Suprapubic skin (tissue), 3 donors: Measurements from ENCODE around the gene RAD54L.

Source experiments
- EP300 ChIP-seq: sonication (generic); formaldehyde crosslinking; IDR thresholded peaks from one replicate; pipeline ENCODE4 v1.6.1; 2017; ENCODE audit warnings: antibody characterized with exemption
- POLR2A ChIP-seq, 2 donors: fragments of 450-650 bp; IDR thresholded peaks; one replicate each; pipeline ENCODE4 v1.6.1; 2017; ENCODE audit warnings: antibody characterized with exemption in 2 of 2, mild to moderate bottlenecking in 2 of 2, moderate library complexity in 2 of 2
- TF ChIP-seq, protein P1 (sequence below), 2 donors: fragments of 200-600 bp in 1 of 2; fragments of 450-650 bp in 1 of 2; sonication (generic) in 1 of 2; IDR thresholded peaks; one replicate each; pipeline ENCODE4 v1.5.1; 2016 to 2019; ENCODE audit warnings: antibody characterized with exemption in 2 of 2, mild to moderate bottlenecking in 1 of 2, moderate library complexity in 1 of 2

DNA sequence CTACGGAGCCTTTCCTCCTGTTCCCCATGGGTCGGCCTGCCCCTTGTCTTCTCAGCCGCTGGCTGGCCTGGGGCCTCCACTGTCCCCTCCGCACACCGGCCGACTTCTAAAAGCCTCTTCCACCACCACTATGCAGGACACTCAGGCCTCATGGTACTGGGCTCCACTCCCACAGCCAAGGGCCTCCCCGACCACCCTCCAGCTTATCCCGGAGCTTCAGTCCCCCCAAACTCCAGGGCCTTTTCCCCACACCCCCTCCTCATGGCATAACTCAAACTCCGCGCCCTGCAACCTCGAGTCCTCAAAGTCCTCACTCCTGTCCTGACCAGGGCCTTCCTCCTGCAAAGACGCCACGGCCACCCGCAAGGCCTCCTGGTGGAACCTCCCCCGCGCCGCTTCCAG lies 53.8 kb downstream of the RAD54L start:
- TF ChIP-seq, protein P1, sequence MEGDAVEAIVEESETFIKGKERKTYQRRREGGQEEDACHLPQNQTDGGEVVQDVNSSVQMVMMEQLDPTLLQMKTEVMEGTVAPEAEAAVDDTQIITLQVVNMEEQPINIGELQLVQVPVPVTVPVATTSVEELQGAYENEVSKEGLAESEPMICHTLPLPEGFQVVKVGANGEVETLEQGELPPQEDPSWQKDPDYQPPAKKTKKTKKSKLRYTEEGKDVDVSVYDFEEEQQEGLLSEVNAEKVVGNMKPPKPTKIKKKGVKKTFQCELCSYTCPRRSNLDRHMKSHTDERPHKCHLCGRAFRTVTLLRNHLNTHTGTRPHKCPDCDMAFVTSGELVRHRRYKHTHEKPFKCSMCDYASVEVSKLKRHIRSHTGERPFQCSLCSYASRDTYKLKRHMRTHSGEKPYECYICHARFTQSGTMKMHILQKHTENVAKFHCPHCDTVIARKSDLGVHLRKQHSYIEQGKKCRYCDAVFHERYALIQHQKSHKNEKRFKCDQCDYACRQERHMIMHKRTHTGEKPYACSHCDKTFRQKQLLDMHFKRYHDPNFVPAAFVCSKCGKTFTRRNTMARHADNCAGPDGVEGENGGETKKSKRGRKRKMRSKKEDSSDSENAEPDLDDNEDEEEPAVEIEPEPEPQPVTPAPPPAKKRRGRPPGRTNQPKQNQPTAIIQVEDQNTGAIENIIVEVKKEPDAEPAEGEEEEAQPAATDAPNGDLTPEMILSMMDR (IDR thresholded peaks at IDR 0.05): no peak
- no peak for TF ChIP-seq POLR2A (IDR thresholded peaks at IDR 0.05)
- TF ChIP-seq EP300: no peak
